Right renal cortex interstitium (tissue), 3 donors: ENCODE data around the gene DYNC1I1. TPM values are rescaled to one million over a fixed set of nuclear protein-coding genes. Genes with fewer than 3 reads are reported as not detected.

Experiments
- DNase-seq, 3 donors: peaks; one replicate each; pipeline ENCODE4 v3.0.0-alpha.2; 2013; ENCODE audit warnings: low read depth in 3 of 3, low spot score in 2 of 3
- polyA plus RNA-seq, 3 donors: library from polyadenylated mRNA; unstranded; fragments of 120-200 nt; gene quantifications; one replicate each; pipeline ENCODE4 v1.2.1, GENCODE V29; 2013; ENCODE audit not compliant: insufficient read length in 3 of 3

The DYNC1I1 gene
- polyA plus RNA-seq, 3 donors = 0.28 to 0.61 (median 0.51) TPM

DNA sequence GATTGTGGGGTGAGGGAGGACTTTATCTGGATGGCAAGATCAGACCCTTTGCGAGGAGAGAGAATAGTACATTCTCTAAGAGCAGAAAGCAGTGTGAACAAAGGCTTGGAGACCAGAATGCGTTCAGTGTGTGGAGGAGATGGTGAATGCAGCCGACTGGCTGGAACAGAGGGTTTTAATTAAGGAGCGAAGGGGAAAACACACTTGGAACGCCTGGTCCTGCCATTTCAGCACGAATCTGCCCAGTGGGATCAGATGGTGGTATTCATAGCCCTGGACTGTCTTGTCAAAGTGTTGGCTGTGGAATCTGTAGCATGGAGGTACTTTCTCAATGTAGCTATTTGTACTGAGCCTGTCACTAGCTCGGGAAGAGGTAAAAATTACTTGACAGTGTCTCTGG, 288.7 kb downstream of the DYNC1I1 start:
- no peak for DNase-seq

DNA sequence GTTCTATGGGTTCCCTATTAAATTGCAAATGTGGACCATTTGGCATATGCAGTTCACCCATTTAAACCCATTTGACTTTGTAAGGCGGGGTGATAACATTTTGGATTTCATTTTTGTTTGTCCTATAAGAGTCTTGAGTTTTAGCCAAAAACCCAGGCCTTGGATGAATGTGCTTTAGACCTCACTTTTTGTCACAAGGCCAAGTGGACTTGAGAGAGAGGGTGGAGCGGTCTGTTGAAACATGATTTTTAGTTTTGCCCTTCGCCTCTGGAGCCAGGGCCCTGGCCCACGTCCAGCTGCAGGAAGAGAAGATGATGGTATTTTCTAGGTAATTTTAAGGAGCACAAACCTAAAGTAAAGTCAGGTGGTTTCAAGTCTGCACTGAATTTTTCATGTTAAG, 289.5 kb downstream of the DYNC1I1 start:
- peak in 2 of 3 donors; percentile 27 to 29 for DNase-seq

DNA sequence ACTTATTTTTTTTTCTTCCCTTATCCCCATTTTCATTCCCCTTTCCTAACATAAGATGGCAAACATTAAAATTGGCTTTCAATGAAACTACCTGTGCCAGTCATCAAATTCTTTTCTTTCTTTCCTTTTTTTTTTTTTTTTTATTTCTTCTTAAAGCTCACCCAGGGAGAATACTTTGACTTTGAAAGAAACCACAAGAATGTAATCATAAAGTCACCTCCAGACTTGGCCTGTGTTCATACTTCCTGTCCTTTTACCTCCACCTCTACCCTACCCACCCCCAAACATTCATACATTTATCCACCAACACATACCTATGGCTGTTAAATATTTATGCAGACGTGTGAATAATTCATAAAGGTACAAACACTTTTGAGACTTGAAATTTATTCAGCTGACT, 295.0 kb downstream of the DYNC1I1 start:
- DNase-seq = no peak

DNA sequence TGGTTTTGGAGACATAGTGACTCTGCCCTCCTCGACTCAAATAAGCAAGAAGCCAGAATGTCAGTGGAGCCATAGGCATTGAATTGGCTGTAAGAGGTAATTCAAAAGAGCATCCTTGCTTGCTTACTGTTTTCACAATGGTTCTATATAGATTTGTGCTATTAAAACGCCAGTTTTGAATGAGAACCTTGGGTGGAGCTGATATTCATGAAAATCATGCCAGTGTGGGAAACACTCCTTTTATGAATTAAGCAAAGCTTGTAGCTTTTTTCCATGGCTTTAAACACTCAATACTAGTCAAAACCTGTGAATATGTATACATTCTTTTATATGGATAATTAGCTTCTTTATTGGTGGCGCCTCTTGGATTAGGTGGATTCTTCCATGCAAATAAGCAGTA, 297.0 kb downstream of the DYNC1I1 start:
- DNase-seq = no peak

DNA sequence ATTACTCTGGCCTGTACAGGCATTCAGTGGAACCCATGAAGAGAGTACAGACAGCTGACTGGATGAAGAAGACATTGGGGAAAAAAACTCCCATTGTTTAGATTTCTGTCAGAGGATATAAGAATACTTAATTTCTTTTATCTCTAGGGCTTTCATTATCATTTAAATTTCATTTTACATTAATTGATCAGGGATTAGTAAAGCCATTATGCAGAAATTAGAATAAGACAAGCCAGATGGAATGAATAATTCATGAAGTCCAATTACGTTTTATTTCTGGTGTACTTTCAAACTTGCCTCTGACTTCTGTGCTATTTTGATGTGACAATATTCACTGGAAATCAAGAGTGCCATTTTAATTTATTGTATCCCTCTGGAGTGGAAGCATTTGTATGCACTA, 302.5 kb downstream of the DYNC1I1 start:
- DNase-seq = no peak

DNA sequence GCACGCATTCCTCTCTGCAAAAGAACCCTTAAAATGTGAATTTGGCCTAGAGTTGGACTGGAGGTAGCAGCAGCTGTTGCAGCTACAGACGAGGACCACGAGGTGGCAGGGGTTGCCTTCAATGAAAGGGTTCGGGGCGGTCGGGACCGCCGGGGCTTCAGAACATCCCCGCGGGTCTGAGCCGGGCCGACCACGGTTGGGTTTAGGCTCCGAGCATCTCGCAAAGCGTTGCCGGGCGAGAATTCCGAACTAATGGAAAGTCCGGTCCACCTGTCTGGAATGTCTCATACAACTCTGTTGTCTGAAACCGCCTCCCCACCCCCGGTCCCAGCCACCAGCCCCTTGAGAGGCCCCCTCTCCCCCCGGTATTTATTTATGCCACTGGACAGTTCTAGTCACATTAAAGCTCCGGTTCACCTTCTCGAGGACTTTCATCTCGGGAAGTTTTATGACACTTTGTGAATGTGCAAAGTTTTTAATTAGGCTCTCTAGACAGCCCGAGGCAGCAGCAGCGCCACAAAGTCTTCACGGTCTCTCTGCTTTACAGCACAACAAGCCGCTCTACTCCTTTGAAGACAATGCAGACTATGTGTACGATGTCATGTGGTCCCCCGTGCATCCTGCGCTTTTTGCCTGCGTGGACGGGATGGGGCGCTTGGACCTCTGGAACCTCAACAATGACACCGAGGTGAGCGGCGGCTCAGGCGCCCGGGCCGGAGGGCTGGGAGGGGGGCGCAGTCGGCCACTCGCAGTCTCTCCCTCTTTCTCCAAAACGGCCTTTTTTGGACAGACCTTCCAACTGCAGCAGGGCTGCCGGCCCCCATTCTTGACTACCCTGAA, 303.4 kb downstream of the DYNC1I1 start:
- DNase-seq = peak in 2 of 3 donors; percentile 29 to 33

DNA sequence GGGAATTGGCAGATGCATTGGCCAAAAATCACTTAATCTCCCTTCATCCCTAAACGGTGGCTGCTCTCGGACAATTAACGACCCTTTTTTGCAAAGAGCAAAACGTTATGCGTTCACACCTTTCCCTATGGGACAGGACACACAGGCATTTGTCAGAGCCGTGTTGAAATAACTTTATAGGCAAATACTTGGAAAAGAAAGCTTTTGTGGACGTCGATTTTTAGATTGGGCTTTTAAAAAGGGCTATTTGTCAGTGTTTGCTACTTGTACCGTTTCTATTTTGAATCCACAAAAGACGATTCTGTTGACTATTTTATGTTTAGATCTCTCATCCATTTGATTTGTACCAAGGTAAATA, 304.0 kb downstream of the DYNC1I1 start:
- DNase-seq = peak in 1 of 3 donors; percentile 10

DNA sequence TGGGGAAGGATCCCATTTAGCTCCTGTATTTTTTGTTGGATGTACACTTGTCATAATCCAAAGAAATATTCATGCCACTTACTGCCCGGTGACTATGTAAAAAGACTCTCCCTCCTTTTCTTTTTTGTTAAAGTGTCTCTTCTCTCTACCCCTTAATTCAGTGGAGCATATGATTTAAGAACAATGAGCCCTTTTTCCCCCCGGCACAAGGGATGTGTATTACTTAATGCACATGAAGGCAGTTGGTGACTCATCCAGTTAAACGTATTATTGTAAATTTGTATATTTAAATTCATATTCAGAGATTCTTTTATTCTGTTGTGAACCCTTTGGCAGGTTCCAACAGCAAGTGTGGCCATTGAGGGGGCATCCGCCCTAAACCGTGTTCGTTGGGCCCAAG, 307.7 kb downstream of the DYNC1I1 start:
- DNase-seq = no peak

DNA sequence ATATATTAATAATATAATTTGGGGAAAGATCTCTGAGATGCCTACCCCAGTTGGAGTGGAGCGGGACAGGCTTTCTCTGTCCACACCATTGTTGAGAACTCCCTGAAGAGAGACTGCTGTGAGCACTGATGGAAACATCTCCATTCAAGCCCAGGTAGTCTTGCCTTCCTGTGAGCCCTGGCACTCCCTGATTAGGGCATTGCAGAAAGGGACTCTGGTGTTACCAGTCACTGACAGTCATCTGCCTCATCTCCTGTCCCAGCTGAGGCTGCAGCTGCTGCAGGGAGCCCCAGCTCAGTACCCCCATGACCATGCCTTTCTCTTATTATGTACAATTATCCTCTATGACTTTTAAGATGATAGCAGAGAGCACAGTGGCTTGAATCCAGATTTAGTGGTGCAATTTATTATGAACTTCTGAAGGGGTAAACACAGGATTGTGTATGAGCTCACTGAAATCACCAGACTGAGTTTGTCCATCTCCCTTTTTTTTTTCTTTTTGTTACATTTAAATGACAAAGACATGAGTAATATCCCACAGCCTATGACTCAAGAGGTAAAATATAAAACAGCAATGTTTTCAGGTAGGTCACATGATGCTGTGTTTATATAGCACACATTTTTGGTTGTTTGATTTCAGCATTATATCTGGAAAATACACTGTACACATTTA, 312.7 kb downstream of the DYNC1I1 start:
- DNase-seq = no peak

DNA sequence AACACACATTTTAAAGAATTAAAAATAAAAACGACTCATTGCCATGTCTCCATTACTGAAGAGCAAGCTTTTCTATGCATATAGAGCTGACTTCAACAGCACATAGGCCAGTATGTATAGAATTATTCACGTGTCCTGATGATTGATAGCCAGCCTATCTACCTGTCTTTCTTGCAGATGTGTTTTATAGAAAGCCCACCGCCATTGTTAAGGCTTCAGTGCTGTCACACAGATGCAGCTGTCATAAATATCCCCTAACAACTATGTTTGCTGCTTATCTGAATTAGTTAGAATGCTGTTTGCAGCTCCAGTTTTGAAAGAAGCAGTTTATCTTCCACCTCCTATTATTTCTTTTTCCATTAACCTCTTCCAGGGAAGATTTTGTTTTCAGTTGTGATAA, 313.6 kb downstream of the DYNC1I1 start:
- no peak for DNase-seq

DNA sequence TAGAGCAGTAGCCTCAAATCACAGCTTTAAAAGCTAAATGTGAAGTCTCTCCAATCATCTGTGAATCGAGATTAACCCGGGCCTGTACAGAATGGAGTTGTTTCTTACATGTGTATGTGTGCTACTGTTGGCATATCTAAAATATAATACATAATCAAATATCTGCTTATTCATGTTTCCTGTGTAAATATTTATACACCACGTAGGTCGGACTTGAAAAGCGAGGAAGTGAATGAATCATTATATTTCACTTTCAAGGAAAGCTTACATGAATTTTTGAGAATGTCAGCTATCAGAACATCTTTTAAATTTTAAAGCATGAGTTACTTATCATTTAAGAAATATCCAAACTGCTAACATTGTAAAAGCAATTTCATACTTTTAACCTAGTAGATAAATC, 316.2 kb downstream of the DYNC1I1 start:
- DNase-seq = no peak

DNA sequence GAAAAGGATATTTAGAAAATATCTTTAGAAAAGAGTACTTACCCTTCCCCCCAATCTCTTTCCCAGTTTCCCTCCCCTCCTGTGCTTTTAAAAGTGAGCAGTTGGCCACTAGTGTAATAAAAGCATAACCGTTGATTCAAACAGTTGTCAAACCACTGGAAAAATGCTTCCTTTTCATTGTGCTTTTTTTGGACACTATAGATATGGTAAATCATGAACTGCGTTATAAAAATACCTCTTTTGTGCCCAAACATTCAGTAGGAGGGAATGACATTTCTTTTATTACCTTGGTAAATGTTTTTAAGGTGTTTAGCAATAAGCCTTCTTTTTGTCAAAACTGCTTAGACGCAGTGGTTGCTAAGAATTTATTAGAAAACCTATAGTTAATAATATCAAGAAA, 317.2 kb downstream of the DYNC1I1 start:
- DNase-seq = no peak

DNA sequence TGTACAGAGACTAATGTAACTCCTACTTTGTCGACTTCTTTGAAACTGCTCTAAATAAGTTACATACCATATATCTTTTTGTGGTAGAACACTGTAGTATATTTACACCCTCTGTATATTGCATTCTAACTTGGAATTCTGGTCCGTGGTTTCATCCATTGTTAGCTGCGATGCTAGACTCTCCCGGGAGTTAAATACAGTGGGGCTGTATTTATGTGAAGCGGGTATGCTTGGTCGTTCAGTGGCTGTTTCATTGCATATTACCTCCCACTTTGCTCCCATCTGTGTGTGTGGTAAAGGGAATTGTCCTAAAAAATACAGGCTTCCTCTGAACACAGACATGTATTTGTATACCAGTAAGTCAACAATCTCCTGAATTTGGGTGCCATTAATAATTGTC, 318.4 kb downstream of the DYNC1I1 start:
- DNase-seq = no peak

DNA sequence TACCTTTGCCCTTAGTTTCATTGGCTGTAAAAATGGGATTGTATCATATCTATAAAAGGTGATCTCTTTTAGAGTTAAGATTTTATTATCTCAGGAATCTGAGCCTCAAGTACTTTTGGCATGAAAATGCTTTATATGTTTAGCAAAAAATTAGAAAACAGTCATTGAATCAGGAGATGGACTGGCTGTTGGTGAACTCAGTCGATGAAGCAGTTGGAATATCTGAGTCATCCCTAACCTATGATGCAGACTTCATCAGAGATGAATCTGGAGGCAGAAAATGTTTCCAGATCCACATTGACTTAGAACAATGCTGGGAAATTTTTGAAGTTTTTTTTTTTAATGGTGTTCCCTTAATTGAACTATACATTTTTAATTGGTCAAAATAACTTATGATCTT, 321.1 kb downstream of the DYNC1I1 start:
- DNase-seq = no peak

DNA sequence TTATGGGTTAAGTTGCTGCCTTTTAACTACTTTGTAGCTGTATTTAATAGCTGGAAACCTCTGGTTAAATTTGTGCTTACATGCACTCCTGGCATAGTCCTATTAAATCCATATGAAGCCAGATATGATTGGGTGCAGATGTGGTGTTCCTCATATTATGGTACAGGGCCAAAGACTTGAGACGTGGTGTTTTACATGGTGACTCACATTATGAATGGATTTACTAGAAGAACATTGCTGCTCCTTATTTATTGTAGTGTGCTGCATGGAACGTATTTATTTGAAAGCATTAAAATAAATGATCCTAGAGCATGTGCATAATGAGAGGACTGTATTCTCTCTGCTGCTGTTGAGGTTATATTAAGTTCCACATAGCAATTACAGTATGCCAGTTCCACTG, 325.5 kb downstream of the DYNC1I1 start:
- no peak for DNase-seq

DNA sequence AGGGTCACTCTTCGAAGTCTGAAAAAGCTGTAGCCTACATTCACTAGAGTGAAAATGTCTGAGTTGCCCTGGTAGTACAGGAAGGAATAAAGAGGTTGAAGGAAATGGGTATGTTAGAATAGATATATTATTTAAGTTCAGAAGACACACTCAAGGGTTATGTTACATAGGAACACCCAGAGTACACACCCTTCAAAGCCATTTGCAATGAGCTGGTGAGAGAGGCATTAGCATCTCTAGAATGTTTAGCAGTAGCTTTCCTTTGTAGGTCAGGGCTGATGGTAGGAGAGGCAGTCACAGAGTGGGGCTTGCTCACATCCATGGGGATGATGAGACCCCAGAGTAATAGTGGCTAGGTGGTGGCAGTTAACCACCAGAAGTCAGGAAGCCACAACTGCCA, 328.4 kb downstream of the DYNC1I1 start:
- no peak for DNase-seq

DNA sequence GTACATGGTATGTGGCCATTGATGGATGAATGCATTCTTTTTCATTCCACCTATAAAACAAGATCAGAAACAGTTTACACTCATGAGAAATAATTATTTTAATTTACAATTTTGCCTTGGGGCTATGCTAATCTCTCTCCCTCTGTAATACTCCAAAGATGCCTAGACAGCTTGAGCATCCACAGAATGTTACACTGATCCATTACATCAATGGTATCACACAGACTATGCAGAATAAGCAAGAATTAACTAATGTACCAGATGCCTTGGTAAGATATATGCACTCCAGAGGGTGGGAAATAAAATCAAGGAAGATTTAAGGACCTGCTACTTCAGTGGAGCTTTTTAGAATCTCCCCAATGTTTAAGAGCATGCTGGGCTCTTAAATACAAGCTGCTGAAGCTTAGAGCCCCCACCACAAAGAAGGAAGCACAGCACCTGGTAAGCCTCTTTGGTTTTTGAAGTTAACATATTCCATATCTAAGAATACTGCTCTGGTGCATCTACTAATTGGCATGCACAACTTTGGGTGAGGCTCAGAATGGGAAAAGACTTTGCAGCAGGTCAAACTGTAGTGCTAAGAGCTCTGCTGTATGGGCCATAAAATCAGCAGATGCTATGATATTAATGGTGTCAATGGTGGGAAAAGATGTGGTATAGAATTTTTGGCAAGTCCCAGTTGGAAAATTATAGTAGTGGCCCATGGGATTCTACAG, 329.9 kb downstream of the DYNC1I1 start:
- no peak for DNase-seq

DNA sequence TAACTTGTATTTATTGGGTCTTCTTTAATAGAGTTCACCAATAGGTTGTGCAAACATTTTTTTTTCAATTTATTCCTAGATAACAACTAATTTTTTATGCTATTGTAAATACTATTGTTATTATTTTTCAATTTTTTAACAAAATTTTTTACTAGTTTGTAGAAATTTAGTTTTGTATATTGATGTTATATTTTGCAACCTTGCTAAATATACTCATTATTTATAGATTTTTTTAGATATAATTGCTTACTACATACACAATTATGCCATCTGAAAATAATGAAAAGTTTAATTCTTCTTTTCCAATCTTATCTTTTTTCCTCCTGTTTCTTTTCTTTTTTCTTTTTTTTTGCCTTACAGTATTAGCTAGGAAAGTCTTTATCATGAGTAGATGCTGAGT, 332.6 kb downstream of the DYNC1I1 start:
- DNase-seq = no peak

DNA sequence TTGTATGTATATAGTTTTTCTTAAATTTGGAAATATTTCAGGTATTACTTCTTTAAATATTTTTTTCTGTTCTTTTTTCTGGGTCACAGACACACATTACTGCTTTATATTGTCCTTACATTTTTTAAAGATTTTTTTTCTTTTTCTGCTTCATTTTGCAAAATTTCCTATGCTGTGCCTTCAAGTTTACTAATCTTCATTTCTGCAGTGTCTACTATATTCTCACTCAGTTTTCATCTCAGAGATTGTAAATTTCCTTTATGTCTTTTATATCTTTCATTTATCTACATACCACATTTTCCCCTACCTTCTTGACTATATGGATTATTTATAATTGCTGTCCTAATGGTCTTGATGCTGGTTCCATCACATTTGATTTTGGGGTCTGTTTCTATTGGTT, 339.1 kb downstream of the DYNC1I1 start:
- DNase-seq = no peak

DNA sequence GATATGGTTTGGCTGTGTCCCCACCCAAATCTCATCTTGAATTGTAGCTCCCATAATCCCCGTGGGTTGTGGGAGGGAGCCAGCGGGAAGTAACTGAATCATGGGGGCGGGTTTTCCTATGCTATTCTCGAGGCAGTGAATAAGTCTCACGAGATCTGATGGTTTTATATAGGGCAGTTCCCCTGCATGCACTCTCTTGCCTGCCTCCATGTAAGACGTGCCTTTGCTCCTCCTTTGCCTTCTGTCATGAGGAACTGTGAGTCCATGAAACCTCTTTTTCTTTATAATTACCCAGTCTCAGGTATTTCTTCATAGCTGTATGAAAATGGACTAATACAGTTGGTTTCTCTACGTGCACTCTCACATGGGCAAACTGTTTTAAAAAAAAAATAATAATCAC, 341.8 kb downstream of the DYNC1I1 start:
- DNase-seq = no peak

DNA sequence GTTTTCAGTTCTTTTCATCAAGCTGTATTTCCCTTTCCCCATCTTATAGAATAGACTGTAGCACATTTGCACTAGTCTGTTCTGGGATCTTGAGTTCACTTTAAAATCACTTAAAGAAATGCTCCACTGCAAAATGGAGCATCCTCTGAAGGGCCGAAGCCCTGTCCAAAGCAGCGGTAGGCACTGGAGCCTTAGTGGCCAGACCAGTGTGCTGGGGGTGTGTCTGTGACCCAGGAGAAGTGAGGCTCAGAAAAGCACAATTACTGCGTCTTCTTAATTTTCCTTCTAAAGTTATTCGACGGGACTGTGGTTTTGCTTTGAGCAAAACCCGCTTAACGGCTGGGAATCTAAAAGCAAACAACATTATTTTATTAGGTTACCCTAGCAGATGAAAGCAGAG, 343.8 kb downstream of the DYNC1I1 start:
- DNase-seq = no peak
